DOHH2 (cell line): ENCODE measurements around the gene DTX4.

Source experiments
- H3F3A ChIP-seq: fragments of 200-600 bp; sonication (generic), shearing (Covaris generic); 2 replicates; pipeline ENCODE4 v1.6.0; 2016; ENCODE audit warnings: antibody characterized with exemption, mild to moderate bottlenecking; ENCODE audit not compliant: control insufficient read depth, insufficient read depth
- H3K27ac ChIP-seq: fragments of 200-600 bp; sonication (generic); 2 replicates; pipeline ENCODE4 v1.5.1; 2014; ENCODE audit warnings: low read depth, mild to moderate bottlenecking, low read length, moderate library complexity
- H3K27me3 ChIP-seq: fragments of 200-600 bp; sonication (generic); 2 replicates; pipeline ENCODE4 v1.6.1; 2014; ENCODE audit warnings: mild to moderate bottlenecking, low read length, mixed read lengths; ENCODE audit not compliant: control insufficient read depth
- H3K36me3 ChIP-seq: fragments of 200-600 bp; sonication (generic); 2 replicates; pipeline ENCODE4 v1.6.1; 2014; ENCODE audit warnings: mild to moderate bottlenecking, low read length, moderate library complexity, mixed read lengths; ENCODE audit not compliant: control insufficient read depth
- H3K4me1 ChIP-seq: fragments of 200-600 bp; sonication (generic); 2 replicates; pipeline ENCODE4 v1.6.1; 2014; ENCODE audit warnings: mild to moderate bottlenecking, low read length, mixed read lengths; ENCODE audit not compliant: control insufficient read depth
- H3K4me2 ChIP-seq: fragments of 200-600 bp; sonication (generic); 2 replicates; pipeline ENCODE4 v1.6.0; 2014; ENCODE audit warnings: mild to moderate bottlenecking, low read length, moderate library complexity
- H3K4me3 ChIP-seq: fragments of 200-600 bp; sonication (generic); 2 replicates; pipeline ENCODE4 v1.5.1; 2014; ENCODE audit warnings: mild to moderate bottlenecking, low read length, mixed read lengths
- H3K79me2 ChIP-seq: fragments of 200-600 bp; sonication (generic); 2 replicates; pipeline ENCODE4 v1.6.1; 2014; ENCODE audit warnings: mild to moderate bottlenecking, low read length, mixed read lengths; ENCODE audit not compliant: control insufficient read depth
- H3K9me2 ChIP-seq: fragments of 200-600 bp; sonication (generic); replicated peaks from 2 replicates; pipeline ENCODE4 v1.6.1; 2014; ENCODE audit warnings: mild to moderate bottlenecking, low read length, mixed read lengths; ENCODE audit not compliant: control insufficient read depth
- H3K9me3 ChIP-seq: fragments of 200-600 bp; sonication (generic); 2 replicates; pipeline ENCODE4 v1.6.1; 2014; ENCODE audit warnings: antibody characterized with exemption, low read length, mixed read lengths; ENCODE audit not compliant: control insufficient read depth, insufficient read depth
- H4K20me1 ChIP-seq: fragments of 200-600 bp; sonication (generic); 2 replicates; pipeline ENCODE4 v1.6.0; 2014; ENCODE audit warnings: low read depth, mild to moderate bottlenecking, antibody characterized with exemption, low read length, moderate library complexity; ENCODE audit not compliant: control insufficient read depth, insufficient read depth
- CTCF ChIP-seq: fragments of 200-600 bp; sonication (generic); IDR thresholded peaks from one replicate; pipeline ENCODE4 v1.5.1; 2014; ENCODE audit warnings: antibody characterized with exemption, mild to moderate bottlenecking, low read depth, low read length; ENCODE audit not compliant: poor library complexity, severe bottlenecking
- EZH2phosphoT487 ChIP-seq: fragments of 200-600 bp; sonication (generic); IDR thresholded peaks from 2 replicates; pipeline ENCODE4 v1.6.1; 2017; ENCODE audit warnings: borderline replicate concordance, mild to moderate bottlenecking, antibody characterized with exemption, low read length, moderate library complexity, mixed read lengths

The DTX4 gene

DNA sequence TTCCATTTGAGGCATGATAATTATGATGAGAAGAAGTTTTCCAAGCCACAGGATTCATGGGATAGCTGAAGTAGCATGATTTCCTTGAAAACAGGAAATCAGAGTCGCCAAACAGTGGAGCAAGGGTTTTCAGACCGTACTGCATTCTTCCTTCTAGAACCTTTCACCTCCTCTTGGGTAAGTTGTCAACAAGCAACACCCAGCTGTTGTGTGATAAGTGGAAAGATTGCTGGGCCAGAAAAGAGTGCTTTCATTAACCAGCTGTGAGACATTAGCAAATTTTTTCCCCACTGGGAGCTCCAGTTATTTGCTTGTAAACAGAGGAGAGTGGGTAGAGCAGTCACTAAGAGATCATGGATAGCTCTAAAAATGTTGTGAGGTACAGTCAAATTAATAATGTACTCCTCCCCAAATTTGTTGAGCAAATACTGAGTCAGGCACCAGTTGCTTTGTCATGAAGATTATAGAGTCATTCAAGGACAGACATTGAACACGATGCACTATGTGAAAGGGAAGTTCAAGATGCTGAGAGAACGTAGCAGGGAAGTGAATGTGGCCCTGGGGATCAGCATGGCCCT, 52.5 kb downstream of the DTX4 start:
- peaks cover 14% of the 10 kb centered on the region; the same call in 1 of the 2 replicates for H3K4me1 ChIP-seq

GRCh38 chr11:59225017-59225416, 53.1 kb downstream of the DTX4 start:
- Histone ChIP-seq H3K4me2 (no peak overlapping the region), H3K27me3 (peaks cover 7% of the 10 kb centered on the region), H3K27ac (no peak overlapping the region), H3K36me3 (no peaks in the 10 kb centered on the region), H3K4me1 (peaks cover 14% of the 10 kb centered on the region; the same call in 1 of the 2 replicates), H3K9me3 (no peaks in the 10 kb centered on the region), H3K9me2 (no peaks in the 10 kb centered on the region), H3F3A (no peaks in the 10 kb centered on the region), H3K79me2 (no peaks in the 10 kb centered on the region), H4K20me1 (no peaks in the 10 kb centered on the region), H3K4me3 (no peak overlapping the region)
- no peak for TF ChIP-seq EZH2phosphoT487
- no peak for TF ChIP-seq CTCF

More for the DNA sequence above, 52.5 kb downstream of the DTX4 start:
- Histone ChIP-seq H3K9me3 (no peaks in the 10 kb centered on the region), H3F3A (no peaks in the 10 kb centered on the region), H3K27ac (no peak overlapping the region), H3K79me2 (no peaks in the 10 kb centered on the region), H3K36me3 (no peaks in the 10 kb centered on the region), H4K20me1 (no peaks in the 10 kb centered on the region), H3K27me3 (peaks cover 7% of the 10 kb centered on the region), H3K9me2 (no peaks in the 10 kb centered on the region), H3K4me2 (no peak overlapping the region), H3K4me3 (no peak overlapping the region)
- no peak for TF ChIP-seq CTCF
- TF ChIP-seq EZH2phosphoT487: no peak

- no peaks in the 10 kb centered on the region for H3K9me2 ChIP-seq
- H3K4me1 ChIP-seq: peaks cover 14% of the 10 kb centered on the region; the same call in 1 of the 2 replicates
- H3K4me3 ChIP-seq: no peak overlapping the region
- no peak overlapping the region for H3K4me2 ChIP-seq
- H3K36me3 ChIP-seq: no peaks in the 10 kb centered on the region
- 0 out of 2 replicates have a peak, but pooled peaks cover 4% of the 10 kb centered on the region for H3K9me3 ChIP-seq
- H3K79me2 ChIP-seq: no peaks in the 10 kb centered on the region
- TF ChIP-seq EZH2phosphoT487 (no peak), CTCF (no peak)
- no peaks in the 10 kb centered on the region for H4K20me1 ChIP-seq
- peaks cover 7% of the 10 kb centered on the region for H3K27me3 ChIP-seq
- no peaks in the 10 kb centered on the region for H3F3A ChIP-seq
- H3K27ac ChIP-seq: no peak overlapping the region
These were observed 54.5 kb downstream of the DTX4 start for GRCh38 chr11:59226396-59226795.
